ENCODE data around the gene DDX20.

Gene DDX20

DNA sequence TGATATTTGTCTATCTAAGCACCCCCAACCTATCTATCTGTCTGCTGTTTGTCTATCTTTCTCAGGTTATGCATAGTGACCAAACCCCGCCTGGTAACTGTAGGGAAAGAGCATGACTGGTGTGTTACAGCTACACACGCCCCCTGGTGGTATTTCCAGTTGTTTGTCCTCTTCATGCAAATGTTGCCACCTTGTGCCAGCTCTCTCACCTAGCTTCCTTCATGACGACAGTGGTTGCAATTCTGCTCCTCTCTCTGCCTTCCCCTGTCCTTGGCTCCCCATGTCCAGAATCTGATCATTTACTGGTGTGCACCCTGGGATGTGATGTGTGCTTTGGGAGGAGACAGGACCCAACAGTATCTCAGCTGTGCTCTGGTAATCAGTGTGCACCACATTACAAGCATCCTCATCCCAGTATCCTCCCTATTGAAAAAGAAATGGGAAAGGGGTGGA is 8.4 kb upstream of the DDX20 start:
- in situ Hi-C loops (cut with MboI; ENCODE audit: low sequenced_read_pairs): no loop called here

DNA sequence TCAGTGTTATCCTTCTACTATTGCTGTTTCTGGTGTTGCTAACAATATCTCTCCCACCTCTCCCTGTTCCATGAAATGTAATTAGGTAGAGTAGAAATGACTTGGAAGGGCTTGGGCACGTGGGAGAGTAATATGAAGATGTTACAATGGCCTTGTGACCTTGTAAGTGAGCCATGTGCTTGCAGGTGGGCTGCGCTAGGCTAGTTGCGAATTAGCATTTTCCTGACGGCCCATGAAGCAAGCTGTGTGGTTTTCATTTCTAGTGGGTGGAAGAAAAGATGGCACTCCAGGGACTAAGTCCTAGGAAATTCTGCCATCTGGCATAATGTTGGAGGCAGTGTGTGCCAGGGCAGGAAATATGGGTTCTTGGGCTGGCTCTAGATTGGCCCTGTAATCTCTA is 7.8 kb upstream of the DDX20 start:
- in situ Hi-C loops (cut with MboI; ENCODE audit: low sequenced_read_pairs): no loop called here

DNA sequence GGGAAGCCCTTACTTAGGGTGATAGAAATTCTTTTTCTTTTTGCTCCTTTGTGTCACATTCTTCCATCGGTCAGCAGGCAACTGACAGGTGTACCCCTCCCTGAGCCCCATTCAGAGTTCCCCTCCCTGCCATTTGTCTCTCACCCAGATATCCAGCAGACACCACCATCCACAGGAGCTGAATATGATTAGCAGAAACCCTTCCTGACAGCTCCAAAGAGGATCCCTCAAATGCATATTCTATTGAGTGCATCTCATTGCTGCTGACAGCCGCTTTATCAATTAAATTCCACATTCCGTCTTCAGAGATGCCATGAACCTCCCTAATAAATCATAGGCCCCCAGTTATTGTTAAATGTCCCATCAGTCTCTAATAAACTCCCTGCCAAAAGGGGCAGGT is 6.1 kb upstream of the DDX20 start:
- in situ Hi-C loops (cut with MboI; ENCODE audit: low sequenced_read_pairs): no loop called here

DNA sequence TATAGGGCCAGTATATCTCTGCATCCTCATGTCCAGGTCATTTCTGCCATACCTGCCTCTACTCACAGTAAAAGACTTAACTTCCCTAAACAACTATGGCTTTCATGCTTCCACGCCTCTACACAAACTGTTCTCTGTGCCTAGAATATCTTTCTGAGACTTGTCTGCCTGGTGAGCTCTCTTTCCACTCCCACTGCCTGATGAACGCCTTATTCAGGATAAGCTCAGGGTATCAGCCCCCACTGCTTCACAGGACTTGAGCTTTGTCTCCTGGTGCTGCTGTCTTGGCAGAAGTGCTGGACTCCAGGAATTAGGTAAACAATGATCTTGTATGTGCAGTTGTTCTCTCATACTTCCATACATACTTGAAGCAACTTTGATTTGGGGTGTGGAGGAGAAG is 4.8 kb upstream of the DDX20 start:
- in situ Hi-C loops (cut with MboI; ENCODE audit: low sequenced_read_pairs): no loop called here

DNA sequence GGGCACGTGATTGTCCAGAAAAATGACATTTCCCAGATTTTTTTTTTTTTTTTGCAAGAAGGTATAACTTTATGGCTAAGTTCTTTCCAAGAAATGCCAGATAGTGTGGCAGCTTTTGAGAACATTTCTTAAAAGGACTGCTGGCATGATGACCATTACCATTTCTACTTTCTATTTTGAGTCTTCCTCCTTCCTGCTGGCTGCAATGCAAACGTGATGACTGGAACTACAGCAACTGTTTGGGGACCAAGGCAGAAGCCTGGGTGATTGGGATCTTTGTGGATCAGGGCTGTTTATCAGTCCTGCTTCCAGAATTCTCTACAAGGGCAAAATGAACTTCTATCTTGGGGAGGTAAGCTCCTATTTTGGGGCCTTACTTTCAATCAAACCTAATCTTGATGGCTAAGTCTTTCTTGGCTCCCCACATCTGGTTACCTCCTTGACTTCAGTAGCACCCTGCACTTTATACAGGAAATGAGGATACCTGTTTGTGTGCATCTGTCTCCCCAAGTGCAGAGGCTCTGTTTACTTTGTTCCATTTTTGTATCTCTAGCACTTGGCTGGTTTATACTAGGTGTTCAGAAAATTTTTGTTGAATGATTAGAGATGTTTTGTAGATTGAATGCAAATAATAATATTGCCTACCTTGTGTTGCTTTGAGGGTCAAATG is 3.7 kb upstream of the DDX20 start:
- in situ Hi-C loops (cut with MboI; ENCODE audit: low sequenced_read_pairs): no loop called here

DNA sequence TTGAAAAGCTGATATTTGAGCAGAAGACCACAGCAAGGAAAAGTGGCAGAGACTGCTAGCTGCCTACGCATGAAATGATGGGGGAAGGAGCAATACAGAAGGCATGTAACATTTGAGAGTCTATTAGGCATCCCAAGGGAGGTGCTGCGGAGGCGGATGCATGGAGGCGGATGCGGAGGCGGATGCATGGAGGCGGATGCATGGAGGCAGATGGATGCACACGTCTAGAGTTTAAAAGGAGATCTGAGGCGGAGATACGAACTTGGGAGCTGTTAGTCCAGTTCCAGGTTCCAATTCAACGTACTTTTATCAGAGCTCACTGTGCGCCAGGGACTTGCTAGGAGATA is 744 bp upstream of the DDX20 start:
- in situ Hi-C loops (cut with MboI; ENCODE audit: low sequenced_read_pairs): no loop called here

DNA sequence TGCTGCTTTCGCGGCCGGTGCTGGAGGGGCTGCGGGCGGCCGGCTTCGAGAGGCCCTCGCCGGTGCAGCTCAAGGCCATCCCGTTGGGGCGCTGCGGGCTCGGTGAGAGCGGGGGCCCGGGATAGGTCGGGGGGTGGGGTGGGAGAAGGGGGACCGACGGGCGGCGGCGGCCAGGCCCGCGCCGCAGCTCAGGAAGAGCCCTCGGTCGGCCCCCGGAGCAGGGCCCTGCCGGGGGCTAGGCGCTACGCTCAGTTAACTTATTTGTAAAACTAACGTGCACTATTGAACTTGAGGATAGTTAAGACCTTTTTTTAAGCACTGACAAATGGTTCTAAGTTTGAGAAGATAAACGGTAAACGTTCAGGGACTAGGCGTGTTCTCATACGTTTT is 418 bp downstream of the DDX20 start:
- in situ Hi-C loops (cut with MboI; ENCODE audit: low sequenced_read_pairs): no loop called here

DNA sequence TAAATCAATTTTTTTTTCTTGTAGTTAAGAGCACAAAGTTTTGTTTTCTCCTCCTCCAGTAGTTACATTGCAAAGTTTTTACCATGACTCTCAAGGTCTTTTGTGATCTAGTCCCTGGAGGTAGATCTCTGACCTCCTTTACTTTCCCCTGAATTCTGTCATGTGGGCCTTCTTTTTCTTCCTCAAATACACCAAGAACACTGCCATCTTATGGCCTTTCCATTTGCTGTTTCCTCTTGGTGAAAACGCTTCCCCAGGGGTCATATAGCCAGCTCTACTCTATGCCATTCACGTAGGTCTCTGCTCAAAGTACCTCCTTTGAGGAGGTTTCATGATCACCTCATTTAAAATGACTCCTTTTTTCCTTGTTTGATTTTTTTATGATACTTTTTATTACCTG is 2.7 kb downstream of the DDX20 start:
- in situ Hi-C loops (cut with MboI; ENCODE audit: low sequenced_read_pairs): no loop called here

DNA sequence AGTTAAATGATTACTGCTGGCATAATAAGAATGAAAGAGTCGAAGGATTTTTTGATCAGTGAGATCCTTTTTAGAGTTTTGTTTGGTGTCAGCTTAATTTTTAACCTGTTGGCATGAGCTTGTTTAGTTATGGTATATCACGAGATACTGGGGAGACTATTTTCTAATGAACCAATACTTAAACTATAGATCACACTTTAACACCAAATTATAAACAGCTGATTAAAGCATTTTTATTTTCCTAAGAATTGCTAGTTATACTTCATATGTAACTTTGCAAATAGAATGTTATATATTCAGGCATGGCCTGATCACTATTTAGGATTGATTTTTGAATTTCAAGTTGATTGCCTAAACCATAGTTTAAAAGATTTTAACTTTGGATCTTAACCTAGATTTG is 6.0 kb downstream of the DDX20 start:
- in situ Hi-C loops (cut with MboI; ENCODE audit: low sequenced_read_pairs): no loop called here

DNA sequence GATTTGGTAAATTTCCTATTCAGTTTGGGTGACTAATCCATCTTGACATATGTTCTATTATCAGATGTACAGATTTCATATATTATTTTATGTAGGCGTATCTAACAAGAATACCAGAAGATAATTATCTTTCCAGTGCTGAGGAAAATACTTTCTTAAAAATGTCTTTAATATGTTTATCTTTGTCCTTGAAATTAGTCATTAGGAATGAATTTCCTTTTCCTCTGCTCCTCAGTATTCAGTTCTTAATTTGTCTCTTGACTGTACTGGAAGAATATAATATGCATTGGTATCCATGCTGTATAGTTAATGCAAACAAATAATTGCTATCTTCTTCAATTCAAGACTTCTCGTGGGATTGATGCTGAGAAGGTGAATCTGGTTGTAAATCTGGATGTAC is 6.6 kb downstream of the DDX20 start:
- in situ Hi-C loops (cut with MboI; ENCODE audit: low sequenced_read_pairs): no loop called here

DNA sequence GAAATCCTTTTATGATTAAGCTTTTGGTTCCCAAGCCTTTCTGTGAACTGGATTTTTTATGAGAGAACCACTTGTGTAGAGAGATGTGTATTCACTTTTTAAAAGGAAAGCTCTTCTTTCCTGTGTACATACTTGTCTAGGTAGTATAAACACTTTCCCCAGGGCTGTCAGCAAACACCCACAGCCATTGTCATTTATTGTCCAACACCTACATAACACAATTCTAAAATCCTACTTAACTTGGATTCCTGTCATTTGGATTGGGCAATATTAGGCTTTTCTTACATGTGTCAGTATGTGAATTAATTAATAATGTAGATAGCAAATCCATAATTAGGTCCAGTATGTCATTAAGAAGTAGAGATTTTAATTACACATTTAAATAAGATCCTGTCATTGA is 12.3 kb downstream of the DDX20 start:
- in situ Hi-C loops (cut with MboI; ENCODE audit: low sequenced_read_pairs): no loop called here

DNA sequence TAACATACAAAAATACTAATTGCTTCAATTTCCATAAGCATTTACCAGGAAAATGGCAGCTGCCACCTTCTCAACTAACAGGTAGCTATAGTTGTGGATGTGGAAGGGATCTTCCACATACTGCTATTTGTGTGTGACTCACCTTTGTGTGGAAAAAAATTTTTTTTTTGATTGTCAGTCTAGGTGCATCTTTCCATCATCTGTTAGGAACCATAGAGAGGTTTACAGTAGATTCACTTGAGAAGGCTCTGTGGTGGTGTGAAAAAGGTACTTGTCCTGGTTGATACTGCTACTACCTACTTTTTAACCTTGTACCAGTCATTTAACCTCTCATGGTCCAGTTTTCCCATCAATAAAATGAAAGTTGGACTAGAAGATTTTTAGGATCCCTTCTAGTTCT is 12.9 kb downstream of the DDX20 start:
- in situ Hi-C loops (cut with MboI; ENCODE audit: low sequenced_read_pairs): no loop called here

DNA sequence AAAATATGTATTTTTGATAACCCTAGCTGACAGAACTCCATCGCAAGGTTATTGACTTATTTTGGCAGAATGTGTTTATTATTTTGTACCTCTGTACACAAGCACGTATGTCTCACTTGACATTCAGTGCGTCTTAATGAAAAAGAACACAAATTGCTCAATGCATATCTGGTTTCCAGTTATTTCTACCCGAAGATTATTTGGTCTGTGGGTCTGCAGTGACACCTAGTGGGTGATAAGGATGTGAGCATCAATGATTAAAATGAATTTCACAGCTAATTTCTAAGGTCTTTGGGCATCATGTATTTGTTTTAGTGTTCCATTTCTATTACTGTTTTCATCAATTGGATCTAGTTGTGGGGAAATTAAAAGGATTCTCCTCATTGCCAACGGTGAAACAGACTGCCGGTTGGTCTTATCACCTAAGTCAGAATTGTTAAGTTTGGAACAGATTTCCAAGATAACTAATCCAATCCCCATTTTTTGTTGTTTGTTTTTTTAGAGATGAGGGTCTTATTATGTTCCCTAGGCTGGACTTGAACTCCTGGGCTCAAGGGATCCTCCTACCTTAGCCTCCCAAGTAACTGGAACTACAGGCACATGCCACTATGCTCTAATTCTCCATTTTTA is 13.9 kb downstream of the DDX20 start:
- in situ Hi-C loops (cut with MboI; ENCODE audit: low sequenced_read_pairs): no loop called here

DNA sequence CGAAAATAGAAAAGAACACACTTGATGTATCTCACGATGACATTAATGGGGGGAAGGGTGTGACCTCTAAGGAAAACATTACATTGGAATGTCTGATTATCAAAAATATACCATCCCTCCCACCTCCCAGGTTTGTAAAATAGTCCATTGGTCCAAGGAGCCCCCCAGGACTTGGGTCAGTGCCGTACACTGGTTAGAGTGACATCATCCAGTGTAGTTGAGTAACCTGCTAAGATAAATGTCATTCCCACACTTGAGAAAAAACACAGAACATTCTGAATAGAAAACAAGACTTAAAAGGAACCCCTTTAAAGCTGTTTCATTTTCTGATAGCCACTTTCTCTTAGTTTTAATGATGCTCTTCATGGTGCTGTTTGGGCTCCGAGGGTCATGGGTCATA is 15.2 kb downstream of the DDX20 start:
- in situ Hi-C loops (cut with MboI; ENCODE audit: low sequenced_read_pairs): no loop called here

DNA sequence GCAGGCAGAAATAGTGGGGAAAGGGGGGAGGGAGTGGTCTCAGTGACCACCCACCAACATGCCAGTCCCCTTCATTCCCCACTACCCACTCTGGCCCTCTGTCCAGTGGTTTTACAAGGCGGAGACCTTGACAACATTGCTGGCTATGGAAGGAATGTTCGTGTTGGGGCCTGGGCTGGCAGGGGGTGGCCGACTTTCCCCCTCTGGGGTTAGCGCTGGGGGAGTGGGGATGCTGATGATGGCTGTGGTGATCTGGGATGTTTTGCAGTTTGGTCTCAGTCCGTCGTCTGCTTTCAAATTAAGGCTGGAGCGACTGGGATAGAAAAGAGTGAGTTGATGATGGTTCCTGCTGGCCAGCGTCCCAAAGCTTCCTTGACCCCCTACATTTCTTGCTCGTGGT is 20.3 kb downstream of the DDX20 start:
- in situ Hi-C loops (cut with MboI; ENCODE audit: low sequenced_read_pairs): no loop called here

DNA sequence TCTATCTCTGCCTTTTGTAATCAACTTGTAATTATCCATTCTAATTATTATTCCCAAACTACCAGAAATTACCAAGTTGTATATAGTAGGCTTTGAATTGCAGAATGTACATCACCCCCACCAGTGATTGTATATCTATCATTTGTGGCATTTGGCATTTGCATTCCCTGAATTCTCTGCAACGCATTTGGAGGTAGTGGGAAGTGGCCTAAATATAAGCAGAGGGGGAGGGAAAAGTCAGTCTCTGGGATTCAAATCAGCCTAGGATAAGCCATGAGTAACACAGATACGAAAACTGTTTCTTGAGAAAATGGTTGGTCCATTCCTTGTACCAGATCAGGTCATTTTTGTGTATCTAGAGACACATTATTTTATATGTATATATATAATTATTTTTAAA is 20.7 kb downstream of the DDX20 start:
- in situ Hi-C loops (cut with MboI; ENCODE audit: low sequenced_read_pairs): no loop called here

DNA sequence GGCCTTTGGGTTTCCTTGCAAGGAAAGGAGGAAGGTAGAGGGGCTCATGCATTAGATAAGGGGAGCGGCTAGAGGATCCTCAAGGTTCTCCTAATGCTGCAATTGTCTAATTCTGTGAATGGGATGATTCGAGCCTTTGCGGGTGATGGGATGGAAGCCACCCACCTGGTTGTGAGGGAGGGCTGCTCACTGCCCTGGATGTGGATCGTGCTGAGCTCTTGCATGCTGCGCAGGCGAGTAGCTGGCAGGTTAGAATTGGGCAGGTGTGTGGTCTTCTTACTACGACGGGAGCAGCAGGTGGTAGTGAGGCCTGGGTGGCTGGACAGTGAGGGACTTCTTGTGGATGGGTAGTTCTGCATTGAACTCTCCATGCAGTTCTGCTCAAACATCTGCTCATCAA is 21.2 kb downstream of the DDX20 start:
- in situ Hi-C loops (cut with MboI; ENCODE audit: low sequenced_read_pairs): no loop called here

DNA sequence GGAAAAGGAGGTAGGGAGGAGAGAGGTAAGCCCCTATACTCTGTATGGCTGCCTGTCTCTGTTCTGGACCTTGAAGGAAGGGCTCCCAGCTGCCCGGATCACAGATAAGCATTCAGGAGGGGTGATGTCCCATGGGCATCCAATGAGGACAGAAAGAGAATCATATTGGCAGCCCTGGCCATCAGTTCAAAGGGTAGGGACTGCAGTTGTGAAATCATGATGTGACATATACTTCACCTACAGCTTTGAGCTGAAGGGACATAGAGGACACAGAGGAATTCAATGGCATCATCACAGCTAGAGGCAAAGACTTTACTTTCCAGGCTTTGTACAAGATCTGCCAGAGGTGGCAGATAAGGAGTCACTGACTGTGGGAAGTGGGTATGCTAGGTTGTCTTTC is 21.6 kb downstream of the DDX20 start:
- in situ Hi-C loops (cut with MboI; ENCODE audit: low sequenced_read_pairs): no loop called here

DNA sequence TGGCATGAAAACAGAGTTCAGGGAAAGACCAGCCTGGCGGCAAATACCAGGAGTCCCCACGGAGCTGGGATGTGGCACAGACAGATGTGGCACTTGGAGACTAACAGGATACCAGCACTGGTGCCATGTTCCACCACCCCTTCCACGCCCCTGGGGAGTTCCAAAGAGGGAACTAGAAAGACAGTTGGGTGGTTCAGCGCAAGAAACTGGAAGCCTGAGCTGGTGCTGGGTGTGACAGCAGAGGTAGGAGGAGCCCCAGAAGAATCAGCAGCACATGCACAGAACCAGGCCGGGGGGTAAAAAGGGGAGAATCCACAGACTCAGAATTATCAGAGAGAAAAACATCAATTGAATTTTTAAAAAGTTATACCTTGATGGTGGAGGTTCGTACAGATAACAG is 22.4 kb downstream of the DDX20 start:
- in situ Hi-C loops (cut with MboI; ENCODE audit: low sequenced_read_pairs): no loop called here

DNA sequence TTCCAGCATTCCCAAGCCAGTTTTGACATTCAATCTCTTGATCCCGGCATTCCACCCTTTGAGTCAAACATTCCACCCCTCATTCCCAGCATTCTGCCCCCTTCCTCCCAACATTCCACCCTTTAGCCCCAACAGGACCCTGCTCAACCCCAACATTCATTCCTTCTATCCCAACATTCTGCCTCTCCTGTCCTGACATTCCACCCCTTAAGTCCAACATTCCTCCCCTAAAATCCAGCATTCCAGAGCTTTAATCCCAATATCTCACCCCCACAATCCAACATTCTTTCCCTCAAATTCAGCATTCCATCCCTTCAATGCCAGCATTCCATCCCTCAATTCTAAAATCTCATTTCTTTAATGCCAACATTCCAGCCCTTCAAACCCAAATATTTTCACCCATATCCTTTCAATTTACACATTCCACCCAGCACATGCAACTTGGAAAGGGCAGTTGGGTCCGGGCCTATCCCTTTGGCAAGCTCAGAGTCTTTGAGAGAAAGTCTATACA is 22.9 kb downstream of the DDX20 start:
- in situ Hi-C loops (cut with MboI; ENCODE audit: low sequenced_read_pairs): no loop called here

DNA sequence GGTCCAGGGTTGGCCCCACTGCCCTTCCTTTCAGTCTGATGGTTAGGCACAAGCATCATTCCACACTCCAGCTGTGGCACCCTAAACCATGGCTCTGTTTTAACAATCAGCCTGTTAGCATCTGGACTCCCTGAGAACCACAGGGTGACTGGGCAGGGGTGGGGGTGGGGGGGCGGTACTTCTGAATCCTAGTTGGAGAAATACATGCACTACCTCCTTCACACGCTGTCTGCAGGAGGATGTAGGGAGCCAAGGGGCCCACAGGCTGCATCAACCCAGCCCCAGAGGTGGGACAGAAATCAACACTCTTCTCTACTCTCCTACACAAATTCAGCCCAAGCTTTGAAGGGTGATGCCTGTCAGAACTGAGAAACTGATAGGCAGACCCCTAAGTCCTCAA is 23.8 kb downstream of the DDX20 start:
- in situ Hi-C loops (cut with MboI; ENCODE audit: low sequenced_read_pairs): no loop called here

DNA sequence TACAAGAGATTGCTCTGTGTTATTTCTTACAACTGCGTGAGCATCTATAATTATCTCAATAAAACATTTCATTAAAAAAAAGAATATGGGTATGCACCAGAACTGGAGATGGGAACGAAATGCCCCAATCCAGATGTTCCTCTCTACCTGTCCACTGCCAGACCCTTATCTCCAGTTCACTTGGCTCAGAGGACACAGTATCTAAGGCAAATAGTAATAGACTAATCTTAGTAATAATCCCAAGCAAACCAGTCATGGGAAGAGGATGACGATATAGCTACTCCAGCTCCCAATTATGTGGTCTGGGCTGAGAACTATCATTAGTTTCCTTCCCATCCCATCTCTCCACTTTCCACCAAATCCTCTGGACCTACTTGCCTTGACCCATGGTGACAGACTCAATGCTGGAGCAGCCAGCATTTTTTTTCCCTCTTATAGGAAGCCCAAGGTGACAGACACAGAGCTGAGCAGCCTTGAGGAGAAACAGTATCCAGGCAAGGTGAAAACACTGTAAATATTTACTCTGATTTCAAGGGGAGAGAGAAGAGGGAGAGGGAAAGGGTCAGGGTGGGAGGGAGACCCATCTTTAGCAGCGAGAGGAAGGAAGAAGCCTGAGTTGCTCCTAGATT is 28.7 kb downstream of the DDX20 start:
- in situ Hi-C loops (cut with MboI; ENCODE audit: low sequenced_read_pairs): no loop called here

All from hTERT RPE-1 (cell line).